H1 (cell line): ENCODE results near the gene PPP2R2C. TPM values are rescaled to one million over a fixed set of nuclear protein-coding genes. Genes with fewer than 3 reads are reported as not detected.

Experiments
- CTBP2 ChIP-seq: IDR thresholded peaks from 2 replicates; pipeline ENCODE4 v1.7.0; 2011; ENCODE audit warnings: borderline replicate concordance, mild to moderate bottlenecking, moderate library complexity, mixed read lengths, low read length; ENCODE audit not compliant: insufficient read depth, insufficient read length
- HDAC2 ChIP-seq, 2 experiments: fragments of 300-600 bp in 1 of 2; sonication (generic) in 1 of 2; IDR thresholded peaks; 2 replicates each; pipeline ENCODE4 v1.6.1; 2011 to 2012; ENCODE audit warnings: low read depth in 2 of 2, low read length in 2 of 2, mild to moderate bottlenecking in 2 of 2, moderate library complexity in 2 of 2, borderline replicate concordance in 1 of 2, inconsistent platforms in 1 of 2
- KDM5A ChIP-seq: fragments of 200-600 bp; IDR thresholded peaks from 2 replicates; pipeline ENCODE4 v1.7.1; 2012; ENCODE audit warnings: mild to moderate bottlenecking, low read length, inconsistent platforms, mixed read lengths
- MAFK ChIP-seq: IDR thresholded peaks from 2 replicates; pipeline ENCODE4 v1.6.1; 2012; ENCODE audit warnings: low read depth, mild to moderate bottlenecking, improper control_type of control experiment, low read length
- POLR2A ChIP-seq, 2 experiments: IDR thresholded peaks; 1 replicate in 1 of 2; 2 replicates in 1 of 2; pipeline ENCODE4 v1.6.1; 2011; ENCODE audit warnings: low read depth in 2 of 2, low read length in 2 of 2, mild to moderate bottlenecking in 2 of 2; ENCODE audit errors: control extremely low read depth in 1 of 2
- RAD21 ChIP-seq, 2 experiments: IDR thresholded peaks in 1 of 2; conservative IDR thresholded peaks in 1 of 2; 2 replicates each; pipeline ENCODE4 v1.6.1; 2011; ENCODE audit warnings: low read depth in 2 of 2, low read length in 2 of 2, improper control_type of control experiment in 1 of 2, inconsistent platforms in 1 of 2, mild to moderate bottlenecking in 1 of 2, moderate library complexity in 1 of 2
- RXRA ChIP-seq: IDR thresholded peaks from 2 replicates; pipeline ENCODE4 v1.6.1; 2011; ENCODE audit warnings: low read depth, mild to moderate bottlenecking, low read length, moderate library complexity; ENCODE audit not compliant: insufficient read depth
- SAP30 ChIP-seq: fragments of 300-600 bp; sonication (generic); IDR thresholded peaks from 2 replicates; pipeline ENCODE4 v1.7.1; 2012; ENCODE audit warnings: low read length, moderate library complexity, mild to moderate bottlenecking, inconsistent platforms; ENCODE audit not compliant: insufficient read depth, insufficient replicate concordance
- SIX5 ChIP-seq: IDR thresholded peaks from 2 replicates; pipeline ENCODE4 v1.6.1; 2011; ENCODE audit warnings: mild to moderate bottlenecking, low read depth, low read length
- polyA plus RNA-seq, 7 experiments: library from polyadenylated mRNA; depleted of rRNA in 3 of 7; stranded (reverse) in 5 of 7; unstranded in 2 of 7; fragments of >200 nt in 5 of 7; fragments of 200-250 nt in 2 of 7; gene quantifications; 1 replicate in 5 of 7; 2 replicates in 1 of 7; 4 replicates in 1 of 7; pipeline versions ENCODE4 v1.2.1 to v1.2.3, GENCODE V29; 2011 to 2013; ENCODE audit warnings: missing spikeins in 2 of 7, mixed read lengths in 2 of 7
- total RNA-seq: library from RNA; stranded (reverse); fragmentation: NEBNext Ultra II Directional; extraction: Animal tissue kit (Norgen Biotek cat#: 25700); gene quantifications from 2 replicates; pipeline ENCODE4 v1.2.1, GENCODE V29; 2021

The PPP2R2C gene
- total and polyA plus RNA-seq, 2 of the 8 experiments (the other 6 are each of a cell fraction or from before 2014, with no cell fraction given): 6.4 TPM

GRCh38 chr4:6271206-6271605, 201.2 kb downstream of the PPP2R2C start (continued):
- TF ChIP-seq SAP30 (no peak), HDAC2 (IDR thresholded peaks at IDR 0.05; ENCODE audit: borderline replicate concordance in 1 of 2, low read depth in 2 of 2, low read length in 2 of 2) (no peak), CTBP2 (no peak), RAD21 (IDR thresholded peaks at IDR 0.05 in 1 of 2, conservative IDR thresholded peaks at IDR 0.05 in 1 of 2; ENCODE audit: low read depth in 2 of 2, low read length in 2 of 2) (no peak), MAFK (no peak), KDM5A (no peak), POLR2A (IDR thresholded peaks at IDR 0.05; ENCODE audit: control extremely low read depth in 1 of 2, low read depth in 2 of 2, low read length in 2 of 2) (no peak), SIX5 (no peak), RXRA (no peak)
